ENCODE results near the gene KRTAP5-7.
"Not testable (repeated sequence)": the region's sequence is repeated elsewhere in the genome, so short reads cannot be mapped to it uniquely, and the experiment has no call there.

KRTAP5-7 gene

GRCh38 chr11:71562120-71562519 is 35.1 kb downstream of the KRTAP5-7 start:
- in situ Hi-C loops (cut with HindIII; ENCODE audit: low sequenced_read_pairs): no loop called here
- TF ChIP-seq CTCF (IDR thresholded peaks at IDR 0.05; ENCODE audit: low read depth, low read length, missing control alignments): no peak
- no peak for DNase-seq (ENCODE audit: low read depth)
- no peak overlapping the region for H3K4me3 ChIP-seq (ENCODE audit: low read depth, low read length)

GRCh38 chr11:71563406-71563805 is 36.3 kb downstream of the KRTAP5-7 start:
- in situ Hi-C loops (cut with HindIII; ENCODE audit: low sequenced_read_pairs): no loop called here
- no peak overlapping the region for H3K4me3 ChIP-seq (ENCODE audit: low read depth, low read length)
- TF ChIP-seq CTCF (IDR thresholded peaks at IDR 0.05; ENCODE audit: low read depth, low read length, missing control alignments): peak; percentile 48
- no peak for DNase-seq (ENCODE audit: low read depth)

GRCh38 chr11:71564430-71564829 is 37.4 kb downstream of the KRTAP5-7 start:
- TF ChIP-seq CTCF (IDR thresholded peaks at IDR 0.05; ENCODE audit: low read depth, low read length, missing control alignments): no peak
- DNase-seq (ENCODE audit: low read depth): no peak
- in situ Hi-C loops (cut with HindIII; ENCODE audit: low sequenced_read_pairs): no loop called here
- no peak overlapping the region for H3K4me3 ChIP-seq (ENCODE audit: low read depth, low read length)

GRCh38 chr11:71565263-71565662 is 38.2 kb downstream of the KRTAP5-7 start, which contains the start of gene KRTAP5-10:
KRTAP5-10 (plus strand) TSS chr11:71565563; CDS start chr11:71565588, 25 bp downstream.
- TF ChIP-seq CTCF (IDR thresholded peaks at IDR 0.05; ENCODE audit: low read depth, low read length, missing control alignments): no peak
- no peak within 1 kb of the TSS for H3K4me3 ChIP-seq (ENCODE audit: low read depth, low read length)
- no peak for DNase-seq (ENCODE audit: low read depth)
- in situ Hi-C loops (cut with HindIII; ENCODE audit: low sequenced_read_pairs): no loop called here

GRCh38 chr11:71566081-71566620 is 39.1 kb downstream of the KRTAP5-7 start:
- H3K4me3 ChIP-seq (ENCODE audit: low read depth, low read length): no peak overlapping the region
- in situ Hi-C loops (cut with HindIII; ENCODE audit: low sequenced_read_pairs): no loop called here
- no peak for DNase-seq (ENCODE audit: low read depth)
- TF ChIP-seq CTCF (IDR thresholded peaks at IDR 0.05; ENCODE audit: low read depth, low read length, missing control alignments): no peak

- H3K4me3 ChIP-seq (ENCODE audit: low read depth, low read length); DNase-seq (ENCODE audit: low read depth); in situ Hi-C loops (cut with HindIII; ENCODE audit: low sequenced_read_pairs): not testable (repeated sequence)
Measured at GRCh38 chr11:71566626-71567599, 39.8 kb downstream of the KRTAP5-7 start.

GRCh38 chr11:71567633-71568032 is 40.6 kb downstream of the KRTAP5-7 start:
- in situ Hi-C loops (cut with HindIII; ENCODE audit: low sequenced_read_pairs); DNase-seq (ENCODE audit: low read depth); H3K4me3 ChIP-seq (ENCODE audit: low read depth, low read length): not testable (repeated sequence)
